HG03521 (cell line): ENCODE measurements around the gene ZFAND4.
"Not testable (repeated sequence)": the region's sequence is repeated elsewhere in the genome, so short reads cannot be mapped to it uniquely, and the experiment has no call there.

Experiments
- ATAC-seq: cut with Tn5 transposase; IDR thresholded peaks from one replicate; pipeline ENCODE4 v1.9.1; 2021; ENCODE audit warnings: mild to moderate bottlenecking, moderate library complexity; ENCODE audit not compliant: unreplicated experiment

ZFAND4 gene

GRCh38 chr10:45672181-45673073, at the start of gene ZFAND4:
TSS of gene ZFAND4 (minus strand) at chr10:45672772. CDS start at chr10:45663725, 9,047 bp downstream.
- peak; percentile 94 for ATAC-seq

DNA sequence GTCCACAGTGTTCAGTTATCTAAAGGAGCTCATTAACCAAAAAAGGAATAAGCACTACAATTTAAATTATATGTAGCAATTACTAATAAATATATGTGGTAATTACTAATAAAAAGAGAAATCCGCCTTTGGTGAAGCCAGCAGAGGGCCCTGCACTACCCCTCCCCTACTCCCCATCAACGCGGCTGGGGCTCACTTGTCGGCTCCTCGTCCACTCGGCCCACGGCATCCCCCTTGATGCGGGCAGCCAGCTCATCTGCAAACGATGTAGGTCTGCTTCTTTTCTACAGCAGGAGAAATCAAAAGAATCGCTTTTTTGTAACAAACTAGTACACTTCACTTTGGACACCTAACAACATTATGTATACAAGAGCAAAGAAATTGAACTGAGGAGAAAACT, 48.9 kb upstream of the ZFAND4 start:
- not testable (repeated sequence) for ATAC-seq

DNA sequence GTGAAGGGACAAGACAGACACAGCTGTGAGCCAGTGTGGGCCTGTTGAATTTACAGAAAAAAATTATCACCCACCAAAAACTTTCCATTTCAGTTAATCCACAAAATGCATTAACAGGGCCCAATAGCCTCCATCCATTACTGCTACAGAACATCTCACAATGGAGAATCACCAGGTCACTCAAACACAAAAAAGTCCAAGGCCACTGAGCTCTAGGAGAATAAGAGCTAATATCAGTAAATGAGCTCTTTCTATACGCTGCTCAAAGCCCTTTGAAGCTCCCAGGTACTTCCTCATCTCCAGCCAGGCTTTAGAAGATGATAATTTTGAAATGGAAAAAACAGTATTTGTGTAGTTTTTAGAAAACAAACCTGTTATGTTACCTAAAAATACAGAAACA, 45.1 kb upstream of the ZFAND4 start:
- not testable (repeated sequence) for ATAC-seq

GRCh38 chr10:45717053-45717452, 44.5 kb upstream of the ZFAND4 start:
- ATAC-seq, result not testable (repeated sequence)

DNA sequence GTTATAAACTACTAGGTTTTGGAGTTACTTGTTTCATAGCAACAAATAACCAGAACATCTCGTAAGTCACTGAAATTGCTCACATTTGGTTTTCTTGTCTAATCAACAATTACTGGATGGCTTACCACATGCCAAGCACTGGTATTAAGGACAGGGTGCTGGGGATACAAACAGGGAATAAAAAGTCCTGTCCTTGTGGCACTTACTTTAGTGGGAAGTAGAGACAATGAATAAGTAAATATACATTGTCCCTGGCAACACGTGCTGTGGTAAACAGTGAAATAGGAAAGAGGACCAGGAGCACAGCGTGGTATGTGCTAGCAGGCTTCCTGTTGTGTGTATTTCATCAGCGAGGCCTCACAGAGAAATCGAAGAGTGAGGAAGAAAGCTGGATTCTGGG, 38.7 kb upstream of the ZFAND4 start:
- not testable (repeated sequence) for ATAC-seq

DNA sequence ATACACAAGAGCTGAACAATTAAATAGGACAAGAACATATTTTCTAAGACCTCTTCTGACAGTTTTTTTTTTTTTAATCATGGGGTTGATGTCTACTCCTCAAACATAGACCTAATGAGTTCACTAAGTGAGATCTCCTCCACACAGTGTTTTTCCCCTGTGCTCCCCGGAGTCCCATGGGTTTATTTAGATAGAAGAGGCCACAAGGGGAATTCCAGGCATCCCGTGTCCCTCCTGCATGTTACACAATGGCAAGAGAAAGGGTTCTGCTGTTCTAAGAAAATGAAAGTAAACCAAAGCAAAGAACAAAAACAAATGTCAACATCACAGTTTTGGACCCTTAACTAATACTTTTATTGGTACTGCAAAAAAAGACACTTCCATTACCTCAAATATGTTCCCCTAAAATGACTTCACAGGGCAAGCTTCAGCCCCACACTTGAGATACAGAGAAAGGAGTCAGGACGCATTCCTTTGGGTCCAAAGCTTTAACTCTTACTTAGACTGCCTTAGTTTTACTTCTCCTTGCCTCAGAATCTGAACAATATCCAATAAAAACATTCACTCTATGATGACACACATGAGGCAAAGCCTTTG, 37.7 kb upstream of the ZFAND4 start:
- not testable (repeated sequence) for ATAC-seq

GRCh38 chr10:45678467-45678866, 5.9 kb upstream of the ZFAND4 start:
- ATAC-seq, result not testable (repeated sequence)

- ATAC-seq, result no peak
Observed at GRCh38 chr10:45675388-45675787, 2.8 kb upstream of the ZFAND4 start.

DNA sequence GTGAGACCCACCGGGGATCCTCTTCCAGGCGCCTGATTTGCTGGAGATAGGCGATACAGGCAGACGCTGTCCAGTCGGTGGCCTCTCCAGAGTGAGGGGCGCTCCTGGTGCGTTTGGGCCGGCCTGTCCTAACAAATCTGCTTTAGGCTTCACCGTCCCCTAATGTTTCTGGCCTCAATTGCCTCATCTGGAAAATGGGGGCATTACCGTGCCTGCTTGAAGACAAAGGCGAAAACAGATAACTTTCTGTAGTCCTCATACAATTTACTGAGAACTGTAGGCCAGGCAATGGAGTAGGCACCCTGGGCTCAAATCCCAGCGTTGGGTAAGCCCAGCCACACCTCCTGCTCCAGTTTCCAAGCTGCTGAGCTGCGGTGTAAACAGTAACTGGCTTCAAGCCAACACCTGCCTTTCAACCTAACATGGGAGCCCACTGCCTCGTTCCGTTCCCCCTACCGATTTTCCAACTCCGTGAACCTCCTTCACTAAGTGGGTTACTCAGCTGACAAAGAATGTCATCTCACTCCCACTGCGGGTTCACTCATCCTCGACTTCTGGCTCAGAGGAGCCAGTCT, 589 bp upstream of the ZFAND4 start:
- ATAC-seq, result no peak

- not testable (repeated sequence) for ATAC-seq
Observed at GRCh38 chr10:45671300-45671699, 1.3 kb downstream of the ZFAND4 start.

GRCh38 chr10:45669897-45670296, 2.7 kb downstream of the ZFAND4 start:
- ATAC-seq, result not testable (repeated sequence)

DNA sequence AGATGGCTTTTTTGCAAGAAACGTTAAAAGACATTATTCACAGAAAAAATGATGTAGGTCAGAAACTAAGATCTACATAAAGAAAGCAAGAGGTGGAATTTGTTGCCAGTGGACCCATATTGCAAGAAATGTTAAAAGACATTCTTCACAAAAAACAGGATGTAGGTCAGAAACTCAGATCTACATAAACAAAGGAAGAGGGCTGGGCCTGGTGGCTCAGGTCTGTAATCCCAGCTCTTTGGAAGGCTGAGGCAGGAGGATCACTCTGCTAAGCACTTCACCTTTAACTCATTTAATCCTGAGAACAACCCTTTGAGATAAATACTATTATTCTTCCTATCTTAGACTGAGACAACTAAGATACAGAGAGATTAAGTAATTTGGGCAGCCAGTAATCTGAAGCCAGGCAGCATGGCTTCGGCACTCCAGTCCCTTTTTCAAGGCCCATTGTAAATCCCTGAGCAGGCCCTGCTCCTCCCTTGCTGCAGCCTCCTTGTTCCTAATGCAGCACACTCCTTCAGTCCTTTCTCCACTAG, 11.6 kb downstream of the ZFAND4 start:
- ATAC-seq, result no peak

DNA sequence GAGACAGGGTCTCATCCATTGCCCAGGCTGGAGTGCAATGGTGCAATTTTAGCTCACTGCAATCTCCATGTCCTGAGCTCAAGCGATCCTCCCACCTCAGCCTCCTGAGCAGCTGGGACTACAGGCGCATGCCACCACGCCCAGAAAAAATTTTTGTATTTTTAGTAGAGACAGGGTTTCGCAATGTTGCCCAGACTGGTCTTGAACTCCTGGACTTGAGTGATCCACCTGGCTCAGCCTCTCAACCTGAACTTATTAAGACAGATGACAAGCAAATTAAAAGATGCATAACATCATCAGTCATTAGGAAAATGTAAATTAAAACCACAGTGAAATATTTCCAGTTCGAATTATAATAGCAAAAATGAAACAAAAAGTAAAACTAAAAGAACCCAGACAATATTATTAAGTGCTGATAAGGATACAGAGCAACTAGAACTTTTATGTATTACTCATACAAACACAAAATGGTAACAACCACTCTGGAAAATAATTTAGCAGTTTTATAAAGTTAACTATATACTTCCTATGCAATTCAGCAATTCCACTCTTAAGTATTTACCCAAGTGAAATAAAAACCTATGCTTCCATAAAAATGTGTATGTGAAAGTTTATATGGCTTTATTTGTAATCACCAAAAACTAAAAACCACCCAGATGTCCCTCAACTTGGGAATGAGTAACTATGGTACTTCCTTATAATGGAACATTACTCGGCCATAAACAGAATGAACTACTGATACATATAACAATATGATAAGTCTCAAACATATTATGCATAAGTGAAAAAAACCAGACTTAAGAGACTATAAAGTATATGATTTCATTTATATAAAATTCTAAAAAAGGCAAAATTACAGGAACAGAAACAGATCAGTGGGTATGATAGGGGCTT, 15.3 kb downstream of the ZFAND4 start:
- ATAC-seq, result no peak

- no peak for ATAC-seq
Observed at GRCh38 chr10:45655219-45655618, 17.4 kb downstream of the ZFAND4 start.

- not testable (repeated sequence) for ATAC-seq
Observed at GRCh38 chr10:45654753-45655141, 17.8 kb downstream of the ZFAND4 start.

DNA sequence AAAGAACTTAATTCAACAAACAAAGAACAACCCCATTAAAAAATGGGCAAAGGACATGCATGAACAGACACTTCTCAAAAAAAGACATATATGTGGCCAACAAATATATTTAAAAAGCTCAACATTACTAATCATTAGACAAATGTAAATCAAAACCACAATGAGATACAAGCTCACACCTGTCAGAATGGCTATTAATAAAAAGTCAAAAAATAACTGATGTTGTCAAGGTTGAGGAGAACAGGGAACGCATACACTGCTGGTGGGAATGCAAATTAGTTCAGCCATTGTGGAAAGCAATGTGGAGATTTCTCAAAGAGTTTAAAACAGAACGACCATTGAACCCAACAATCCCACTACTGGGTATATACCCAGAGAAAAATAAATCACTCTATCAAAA, 19.1 kb downstream of the ZFAND4 start:
- no peak for ATAC-seq

DNA sequence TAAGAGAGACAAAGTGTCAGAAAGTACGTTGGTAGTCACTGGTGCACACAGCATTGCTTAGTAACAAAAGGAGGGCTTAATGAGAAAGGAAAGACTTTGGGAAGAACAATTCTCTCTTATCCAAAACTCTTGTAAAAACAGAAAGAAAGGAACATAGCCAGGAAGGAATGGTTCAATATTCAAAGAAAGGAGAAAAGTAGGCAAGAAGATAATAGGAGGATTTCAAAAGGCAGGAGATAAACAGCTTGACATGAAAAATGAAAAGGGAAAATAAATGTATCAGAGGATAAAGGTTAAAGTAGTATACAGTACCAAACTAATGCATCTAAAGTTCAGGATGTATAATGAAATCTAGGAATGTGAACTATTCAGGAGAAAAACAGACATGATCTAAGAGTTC, 20.1 kb downstream of the ZFAND4 start:
- no peak for ATAC-seq

DNA sequence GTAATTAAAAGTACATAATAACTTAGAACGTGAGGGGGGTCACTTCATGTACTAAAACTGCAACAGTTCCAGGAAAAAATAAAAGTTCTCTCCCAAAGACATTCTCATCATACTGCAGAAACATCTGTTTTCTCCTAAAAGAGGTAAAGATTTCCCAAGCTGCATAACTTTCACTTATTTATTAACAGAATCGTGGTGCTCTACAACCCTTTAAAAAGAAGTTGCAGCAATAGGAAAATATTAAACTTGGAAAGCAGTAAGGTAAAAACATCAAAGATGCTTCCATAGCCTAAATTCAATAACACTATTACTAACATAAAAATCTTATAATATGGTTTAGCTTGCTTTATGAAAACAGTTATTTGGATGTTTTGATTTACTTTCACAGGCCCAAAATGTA, 23.3 kb downstream of the ZFAND4 start:
- ATAC-seq, result no peak

- ATAC-seq, result no peak
Observed at GRCh38 chr10:45647118-45647517, 25.5 kb downstream of the ZFAND4 start.

- ATAC-seq, result no peak
Observed at GRCh38 chr10:45646384-45647050, 26.1 kb downstream of the ZFAND4 start.
